ENCODE data around the gene MIDN. TPM values are rescaled to one million over a fixed set of nuclear protein-coding genes. Genes with fewer than 3 reads are reported as not detected.

The MIDN gene
- total and polyA plus RNA-seq, 10 of the 15 experiments (the other 5 are each of a cell fraction or from before 2014, with no cell fraction given), result 0.38 to 51.5 (median 7.2) TPM

DNA sequence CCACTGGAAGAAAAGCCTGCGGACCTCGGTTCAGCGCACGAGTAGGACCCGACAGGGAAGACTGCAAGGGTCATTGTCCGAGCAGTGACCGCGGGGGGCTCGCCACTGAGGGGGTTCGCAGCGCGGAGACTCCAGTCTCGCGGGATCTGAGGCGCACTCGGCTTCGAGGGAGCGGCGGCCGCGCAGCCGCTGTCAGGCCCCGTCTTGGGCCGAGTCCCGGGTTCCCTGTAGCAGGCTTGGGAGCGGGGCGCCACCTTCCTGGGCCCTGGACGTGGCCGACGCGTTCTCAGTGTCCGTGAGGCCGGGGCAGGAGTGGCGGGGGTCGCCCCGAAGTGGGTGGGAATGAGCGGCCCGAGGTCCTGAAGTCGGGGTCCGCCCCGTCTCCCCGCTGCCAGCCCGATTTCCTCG, 26.5 kb downstream of the MIDN start:
- ATAC-seq (no peak), DNase-seq (ENCODE audit: low read depth, low spot score) (no peak), FAIRE-seq (no peak)
- SMC1A ChIA-PET (ENCODE audit: uncharacterized antibody, unreplicated experiment), result interaction anchor here (1.0 kb wide), 1 partner anchor 30 kb away, joined by 5 read pairs; no protein-coding TSS in a partner anchor
- TF ChIP-seq MTA3 (IDR thresholded peaks at IDR 0.05; ENCODE audit: borderline replicate concordance, low read length), result no peak
- no peak for TF ChIP-seq BMI1 (IDR thresholded peaks at IDR 0.05; ENCODE audit: borderline replicate concordance)
- TF ChIP-seq HDGF (IDR thresholded peaks at IDR 0.05), result 0 out of 2 replicates have a peak, but pooled peaks have one; percentile 64
- TF ChIP-seq, protein P1, sequence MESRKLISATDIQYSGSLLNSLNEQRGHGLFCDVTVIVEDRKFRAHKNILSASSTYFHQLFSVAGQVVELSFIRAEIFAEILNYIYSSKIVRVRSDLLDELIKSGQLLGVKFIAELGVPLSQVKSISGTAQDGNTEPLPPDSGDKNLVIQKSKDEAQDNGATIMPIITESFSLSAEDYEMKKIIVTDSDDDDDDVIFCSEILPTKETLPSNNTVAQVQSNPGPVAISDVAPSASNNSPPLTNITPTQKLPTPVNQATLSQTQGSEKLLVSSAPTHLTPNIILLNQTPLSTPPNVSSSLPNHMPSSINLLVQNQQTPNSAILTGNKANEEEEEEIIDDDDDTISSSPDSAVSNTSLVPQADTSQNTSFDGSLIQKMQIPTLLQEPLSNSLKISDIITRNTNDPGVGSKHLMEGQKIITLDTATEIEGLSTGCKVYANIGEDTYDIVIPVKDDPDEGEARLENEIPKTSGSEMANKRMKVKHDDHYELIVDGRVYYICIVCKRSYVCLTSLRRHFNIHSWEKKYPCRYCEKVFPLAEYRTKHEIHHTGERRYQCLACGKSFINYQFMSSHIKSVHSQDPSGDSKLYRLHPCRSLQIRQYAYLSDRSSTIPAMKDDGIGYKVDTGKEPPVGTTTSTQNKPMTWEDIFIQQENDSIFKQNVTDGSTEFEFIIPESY (IDR thresholded peaks at IDR 0.05), result peak; percentile 60; the same call in 1 of the 2 replicates
- 0 out of 2 replicates have a peak, but pooled peaks have one; percentile 12 for TF ChIP-seq POLR2AphosphoS2 (IDR thresholded peaks at IDR 0.05; ENCODE audit: low read depth, low read length)
- TF ChIP-seq YY1 (IDR thresholded peaks at IDR 0.05; ENCODE audit: low read depth, low read length), result no peak
- TF ChIP-seq, protein P2, sequence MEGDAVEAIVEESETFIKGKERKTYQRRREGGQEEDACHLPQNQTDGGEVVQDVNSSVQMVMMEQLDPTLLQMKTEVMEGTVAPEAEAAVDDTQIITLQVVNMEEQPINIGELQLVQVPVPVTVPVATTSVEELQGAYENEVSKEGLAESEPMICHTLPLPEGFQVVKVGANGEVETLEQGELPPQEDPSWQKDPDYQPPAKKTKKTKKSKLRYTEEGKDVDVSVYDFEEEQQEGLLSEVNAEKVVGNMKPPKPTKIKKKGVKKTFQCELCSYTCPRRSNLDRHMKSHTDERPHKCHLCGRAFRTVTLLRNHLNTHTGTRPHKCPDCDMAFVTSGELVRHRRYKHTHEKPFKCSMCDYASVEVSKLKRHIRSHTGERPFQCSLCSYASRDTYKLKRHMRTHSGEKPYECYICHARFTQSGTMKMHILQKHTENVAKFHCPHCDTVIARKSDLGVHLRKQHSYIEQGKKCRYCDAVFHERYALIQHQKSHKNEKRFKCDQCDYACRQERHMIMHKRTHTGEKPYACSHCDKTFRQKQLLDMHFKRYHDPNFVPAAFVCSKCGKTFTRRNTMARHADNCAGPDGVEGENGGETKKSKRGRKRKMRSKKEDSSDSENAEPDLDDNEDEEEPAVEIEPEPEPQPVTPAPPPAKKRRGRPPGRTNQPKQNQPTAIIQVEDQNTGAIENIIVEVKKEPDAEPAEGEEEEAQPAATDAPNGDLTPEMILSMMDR (IDR thresholded peaks at IDR 0.05 in 2 of 3, conservative IDR thresholded peaks at IDR 0.05 in 1 of 3; ENCODE audit: control insufficient read depth in 2 of 3, extremely low read depth in 1 of 3, insufficient read depth in 1 of 3, low read depth in 3 of 3, low read length in 3 of 3), result no peak
- 0 out of 3 replicates have a peak, but pooled peaks have one; percentile 6 for TF ChIP-seq POU2F2 (IDR thresholded peaks at IDR 0.05; ENCODE audit: borderline replicate concordance, low read depth, low read length)
- TF ChIP-seq, protein P3, sequence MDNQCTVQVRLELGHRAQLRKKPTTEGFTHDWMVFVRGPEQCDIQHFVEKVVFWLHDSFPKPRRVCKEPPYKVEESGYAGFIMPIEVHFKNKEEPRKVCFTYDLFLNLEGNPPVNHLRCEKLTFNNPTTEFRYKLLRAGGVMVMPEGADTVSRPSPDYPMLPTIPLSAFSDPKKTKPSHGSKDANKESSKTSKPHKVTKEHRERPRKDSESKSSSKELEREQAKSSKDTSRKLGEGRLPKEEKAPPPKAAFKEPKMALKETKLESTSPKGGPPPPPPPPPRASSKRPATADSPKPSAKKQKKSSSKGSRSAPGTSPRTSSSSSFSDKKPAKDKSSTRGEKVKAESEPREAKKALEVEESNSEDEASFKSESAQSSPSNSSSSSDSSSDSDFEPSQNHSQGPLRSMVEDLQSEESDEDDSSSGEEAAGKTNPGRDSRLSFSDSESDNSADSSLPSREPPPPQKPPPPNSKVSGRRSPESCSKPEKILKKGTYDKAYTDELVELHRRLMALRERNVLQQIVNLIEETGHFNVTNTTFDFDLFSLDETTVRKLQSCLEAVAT (IDR thresholded peaks at IDR 0.05), result 0 out of 2 replicates have a peak, but pooled peaks have one; percentile 18
- intact Hi-C loops (cut with micrococcal nuclease; ENCODE audit: unreplicated experiment) (no loop called here), in situ Hi-C loops (cut with MboI) (loop anchor here (5.0 kb wide), 1 partner anchor 97 kb away; no protein-coding TSS in a partner anchor)
- Histone ChIP-seq H3K27ac (ENCODE audit: control insufficient read depth, insufficient read depth) (peak overlapping the region; percentile 97), H3K79me2 (ENCODE audit: control insufficient read depth, insufficient read depth, low read length) (peaks cover 63% of the 10 kb centered on the region), H3K9ac (ENCODE audit: control insufficient read depth, insufficient read depth, low read length) (peak overlapping the region; percentile 96; the same call in 1 of the 2 replicates), H3K4me1 (ENCODE audit: control insufficient read depth, insufficient read depth, low read length) (peaks cover 26% of the 10 kb centered on the region), H3K9me3 (replicated peaks; ENCODE audit: control insufficient read depth, insufficient read depth, low read length) (no peaks in the 10 kb centered on the region), H3K27me3 (replicated peaks in 1 of 2; ENCODE audit: control insufficient read depth in 2 of 2, insufficient read depth in 2 of 2, low read length in 1 of 2) (no peaks in the 10 kb centered on the region), H3K36me3 (ENCODE audit: control insufficient read depth in 2 of 2, insufficient read depth in 2 of 2, low read length in 1 of 2) (peaks cover 41 to 49% of the 10 kb centered on the region in 2 experiments), H2AFZ (ENCODE audit: control insufficient read depth, low read depth, low read length) (peak overlapping the region; percentile 11; the same call in 1 of the 2 replicates), H4K20me1 (ENCODE audit: control insufficient read depth, insufficient read depth) (no peaks in the 10 kb centered on the region; the same call in 1 of the 2 replicates), H3K4me3 (peak overlapping the region; percentile 85; the same call in 1 of the 2 replicates), H3K4me2 (ENCODE audit: control insufficient read depth, insufficient read depth) (peak overlapping the region; percentile 85)
- POLR2A ChIA-PET, result interaction anchor here (0.6 to 1.2 kb wide), 5 partner anchors 8 to 962 kb away, joined by 3 to 7 read pairs (median 6); no protein-coding TSS in a partner anchor
- no TSS peak for BruUV-seq (replicated peaks)
- WGBS (ENCODE audit: insufficient coverage, insufficient replicate concordance, low lambda C conversion rate, missing lambda C conversion rate), result 32% methylated on average over 32 of the region's 44 CpGs
- RAD21 ChIA-PET (ENCODE audit: unreplicated experiment), result interaction anchor here (1.0 to 3.9 kb wide), 3 partner anchors 9 to 98 kb away, joined by 5 to 29 read pairs (median 5); no protein-coding TSS in a partner anchor
- CTCF ChIA-PET, result interaction anchor here (1.0 to 1.5 kb wide), 3 partner anchors 8 to 162 kb away, joined by 3 to 8 read pairs (median 6); no protein-coding TSS in a partner anchor

Measured in GM12878 (cell line).